Activated CD4-positive, CD25-positive, alpha-beta regulatory T cell treated with anti-CD3 and anti-CD28 coated beads, Interleukin-2, amount 50 U/mL, for 72 hours (primary cell): ENCODE results near the gene MCOLN1.
"Not testable (repeated sequence)": the region's sequence is repeated elsewhere in the genome, so short reads cannot be mapped to it uniquely, and the experiment has no call there.

Experiments used
- DNase-seq: peaks from one replicate; pipeline ENCODE4 v3.0.0; 2021

MCOLN1 gene

DNA sequence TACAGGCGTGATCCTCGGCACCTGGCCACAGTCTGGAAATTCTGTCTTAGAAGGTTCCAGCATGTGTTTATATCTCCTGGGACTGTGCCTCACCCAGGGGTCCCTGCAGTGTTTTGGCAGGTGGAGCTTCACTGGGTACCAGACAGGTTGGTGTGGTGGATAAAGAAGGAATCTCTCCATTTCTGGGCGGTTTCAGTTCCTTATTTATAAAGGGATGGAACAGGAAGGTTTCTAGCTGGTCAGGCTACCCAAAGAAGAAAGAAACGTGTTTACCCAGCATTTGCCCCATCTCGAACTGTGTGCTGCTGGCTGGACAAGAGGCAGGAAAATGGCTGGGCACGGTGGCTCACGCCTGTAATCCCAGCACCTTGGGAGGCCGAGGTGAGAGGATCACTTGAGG lies 22.9 kb downstream of the MCOLN1 start:
- no peak for DNase-seq

DNA sequence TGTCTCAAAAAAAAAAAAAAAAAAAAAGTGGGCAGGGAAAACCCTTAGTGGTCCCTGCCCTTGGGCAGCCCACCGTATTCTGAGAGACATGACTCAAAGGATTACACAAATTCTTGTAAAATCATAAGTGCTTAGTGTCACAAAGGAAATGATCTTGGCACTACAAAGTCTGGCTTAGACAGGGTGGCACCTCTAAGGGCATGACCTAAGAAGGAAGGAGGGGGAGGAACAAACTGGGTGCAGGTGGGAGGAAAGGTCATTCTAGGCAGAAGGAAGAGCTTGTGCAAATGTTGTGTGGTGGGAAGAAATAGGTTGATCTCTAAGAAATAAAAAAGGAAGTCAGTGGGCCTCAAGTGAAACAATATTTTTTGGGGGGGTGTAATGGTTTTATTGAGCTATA lies 23.5 kb downstream of the MCOLN1 start:
- no peak for DNase-seq

- no peak for DNase-seq
Observed at GRCh38 chr19:7547159-7547558, 24.7 kb downstream of the MCOLN1 start.

DNA sequence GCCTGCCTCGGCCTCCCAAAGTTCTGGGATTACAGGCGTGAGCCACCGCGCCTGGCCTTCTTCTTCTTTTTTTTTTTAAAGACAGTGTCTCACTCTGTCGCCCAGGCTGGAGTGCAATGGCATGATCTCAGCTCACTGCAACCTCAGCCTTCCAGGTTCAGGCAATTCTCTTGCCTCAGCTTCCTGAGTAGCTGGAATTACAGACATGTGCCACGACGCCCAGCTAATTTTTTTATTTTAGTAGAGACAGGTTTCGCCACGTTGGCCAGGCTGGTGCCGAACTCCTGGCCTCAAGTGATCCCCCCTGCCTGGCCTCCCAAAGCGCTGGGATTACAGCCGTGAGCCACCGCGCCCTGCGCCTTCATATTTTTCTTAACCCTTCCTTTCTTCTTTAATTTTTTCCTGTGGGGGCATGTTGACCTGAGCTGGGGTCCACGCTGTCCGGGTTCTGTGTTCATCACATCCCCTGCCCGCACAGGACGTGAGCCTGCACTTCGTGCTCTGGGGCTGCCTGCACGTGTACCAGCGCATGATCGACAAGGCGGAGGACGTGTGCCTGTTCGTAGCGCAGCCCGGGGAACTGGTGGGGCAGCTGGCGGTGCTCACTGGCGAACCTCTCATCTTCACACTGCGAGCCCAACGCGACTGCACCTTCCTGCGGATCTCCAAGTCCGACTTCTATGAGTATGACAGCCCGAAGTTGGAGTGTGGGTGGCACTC lies 27.2 kb downstream of the MCOLN1 start:
- DNase-seq = no peak

GRCh38 chr19:7550169-7550770 lies 27.8 kb downstream of the MCOLN1 start:
- DNase-seq = no peak

- no peak for DNase-seq
Observed at GRCh38 chr19:7550987-7551761, 28.8 kb downstream of the MCOLN1 start.

DNA sequence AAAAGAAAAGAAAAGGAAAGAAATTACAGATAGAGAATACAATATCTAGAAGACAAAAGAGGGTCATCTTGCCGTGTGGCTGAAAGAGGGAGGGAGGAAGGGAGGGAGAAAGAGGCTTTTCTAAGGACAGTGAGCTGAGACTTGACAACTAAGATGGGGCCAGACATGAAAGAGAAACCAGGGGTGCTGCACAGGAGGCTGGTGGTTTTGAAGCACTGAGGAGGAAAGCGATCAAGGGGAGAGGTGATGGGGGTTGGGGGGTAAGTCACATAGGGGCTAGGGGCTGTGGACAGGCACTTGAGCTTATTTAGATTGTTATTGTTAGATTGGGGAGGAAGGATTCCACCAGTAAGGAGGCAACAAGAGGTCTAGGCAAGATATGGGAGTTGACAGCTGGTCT lies 30.4 kb downstream of the MCOLN1 start:
- no peak for DNase-seq

DNA sequence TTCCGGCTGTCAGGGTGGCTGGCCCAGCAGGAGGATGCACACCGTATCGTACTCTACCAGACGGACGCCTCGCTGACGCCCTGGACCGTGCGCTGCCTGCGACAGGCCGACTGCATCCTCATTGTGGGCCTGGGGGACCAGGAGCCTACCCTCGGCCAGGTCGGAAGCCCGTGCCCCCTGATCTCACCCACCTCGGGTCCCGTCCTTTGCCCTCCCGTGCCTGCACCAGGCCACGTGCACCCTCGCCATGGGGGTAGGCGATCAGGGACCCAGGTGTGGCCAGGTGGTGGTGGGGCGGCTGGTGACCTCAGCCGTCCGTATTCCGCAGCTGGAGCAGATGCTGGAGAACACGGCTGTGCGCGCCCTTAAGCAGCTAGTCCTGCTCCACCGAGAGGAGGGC lies 32.1 kb downstream of the MCOLN1 start:
- DNase-seq = no peak

DNA sequence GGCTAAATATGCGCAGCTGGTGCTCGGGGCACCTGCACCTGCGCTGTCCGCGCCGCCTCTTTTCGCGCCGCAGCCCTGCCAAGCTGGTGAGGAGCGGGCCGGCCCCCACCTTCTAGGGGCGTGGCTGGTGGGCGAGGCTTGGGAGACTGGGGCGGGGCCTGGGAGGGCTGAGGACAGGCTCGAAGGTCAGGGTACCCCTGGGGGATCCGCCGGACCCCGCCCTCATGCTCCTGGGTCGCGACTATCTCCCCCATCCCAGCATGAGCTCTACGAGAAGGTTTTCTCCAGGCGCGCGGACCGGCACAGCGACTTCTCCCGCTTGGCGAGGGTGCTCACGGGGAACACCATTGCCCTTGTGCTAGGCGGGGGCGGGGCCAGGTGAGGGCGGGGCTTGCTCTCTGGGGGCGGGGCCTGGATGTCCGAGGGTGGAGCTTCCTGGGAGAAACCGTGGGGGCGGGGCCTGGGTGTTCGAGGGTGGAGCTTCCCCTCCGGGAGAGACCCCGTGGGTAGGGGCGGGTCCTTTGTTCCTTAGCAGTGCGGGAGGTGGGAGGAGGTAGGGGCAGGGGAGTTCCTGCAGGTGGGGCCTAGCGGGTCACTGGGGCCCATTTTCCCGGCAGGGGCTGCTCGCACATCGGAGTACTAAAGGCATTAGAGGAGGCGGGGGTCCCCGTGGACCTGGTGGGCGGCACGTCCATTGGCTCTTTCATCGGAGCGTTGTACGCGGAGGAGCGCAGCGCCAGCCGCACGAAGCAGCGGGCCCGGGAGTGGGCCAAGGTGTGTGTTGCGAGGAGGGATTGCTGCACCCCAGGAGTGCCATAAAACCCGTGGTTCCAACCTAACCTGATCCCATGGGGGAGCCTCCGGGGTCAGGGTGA lies 32.8 kb downstream of the MCOLN1 start:
- DNase-seq = peak; percentile 60

- no peak for DNase-seq
Observed at GRCh38 chr19:7556696-7557315, 34.4 kb downstream of the MCOLN1 start.

DNA sequence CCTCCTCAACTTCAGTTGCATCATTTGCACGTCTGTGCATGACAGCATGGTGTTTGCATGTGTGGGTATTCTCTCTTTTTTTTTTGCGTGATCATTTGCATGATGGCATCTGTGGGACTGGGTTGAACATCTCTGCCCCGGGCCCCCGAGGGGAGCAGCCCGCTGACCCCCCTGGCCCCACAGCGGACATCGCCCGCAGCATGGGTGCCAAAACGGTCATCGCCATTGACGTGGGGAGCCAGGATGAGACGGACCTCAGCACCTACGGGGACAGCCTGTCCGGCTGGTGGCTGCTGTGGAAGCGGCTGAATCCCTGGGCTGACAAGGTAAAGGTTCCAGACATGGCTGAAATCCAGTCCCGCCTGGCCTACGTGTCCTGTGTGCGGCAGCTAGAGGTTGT lies 36.2 kb downstream of the MCOLN1 start:
- no peak for DNase-seq

DNA sequence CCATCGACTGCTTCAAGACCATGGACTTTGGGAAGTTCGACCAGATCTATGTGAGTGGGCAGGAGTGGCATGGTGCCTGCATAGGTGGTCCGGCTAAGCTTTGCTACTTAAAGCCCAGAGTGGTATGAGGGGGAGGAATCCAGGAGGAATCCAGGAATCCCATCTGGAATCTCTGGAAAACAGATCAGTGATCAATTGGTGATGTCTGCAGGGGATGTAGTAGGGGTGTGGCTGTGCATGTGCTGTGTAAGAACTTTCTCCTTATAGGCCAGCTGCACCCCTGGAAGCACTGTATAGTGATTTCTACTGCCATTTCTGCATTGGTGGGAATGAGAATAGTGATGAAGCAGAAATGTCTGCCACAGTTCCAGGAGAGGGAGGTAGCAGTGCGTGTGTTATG lies 36.7 kb downstream of the MCOLN1 start:
- DNase-seq = no peak

- DNase-seq = no peak
Observed at GRCh38 chr19:7560255-7560654, 37.8 kb downstream of the MCOLN1 start.

GRCh38 chr19:7561325-7561724 lies 38.9 kb downstream of the MCOLN1 start:
- no peak for DNase-seq

GRCh38 chr19:7562646-7563393 lies 40.4 kb downstream of the MCOLN1 start:
- DNase-seq = no peak

- DNase-seq = no peak
Observed at GRCh38 chr19:7564866-7565265, 42.4 kb downstream of the MCOLN1 start.

DNA sequence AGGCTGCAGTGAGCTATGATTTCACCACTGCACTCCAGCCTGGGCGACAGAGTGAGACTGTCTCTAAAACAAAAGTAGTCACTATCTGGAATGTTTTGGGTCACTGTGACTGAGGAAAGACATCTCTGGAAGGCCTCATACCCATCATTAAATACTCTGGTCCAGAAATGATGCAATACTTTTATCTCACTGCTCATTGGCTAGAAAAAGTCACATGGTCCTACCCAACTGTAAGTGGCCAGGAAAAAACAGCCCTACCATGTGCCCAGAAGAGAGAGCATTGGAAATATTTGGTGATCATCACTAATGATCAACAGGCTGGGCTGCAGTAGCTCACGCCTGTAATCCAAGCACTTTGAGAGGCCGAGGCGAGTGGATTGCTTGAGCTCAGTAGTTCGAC lies 42.9 kb downstream of the MCOLN1 start:
- DNase-seq = no peak

DNA sequence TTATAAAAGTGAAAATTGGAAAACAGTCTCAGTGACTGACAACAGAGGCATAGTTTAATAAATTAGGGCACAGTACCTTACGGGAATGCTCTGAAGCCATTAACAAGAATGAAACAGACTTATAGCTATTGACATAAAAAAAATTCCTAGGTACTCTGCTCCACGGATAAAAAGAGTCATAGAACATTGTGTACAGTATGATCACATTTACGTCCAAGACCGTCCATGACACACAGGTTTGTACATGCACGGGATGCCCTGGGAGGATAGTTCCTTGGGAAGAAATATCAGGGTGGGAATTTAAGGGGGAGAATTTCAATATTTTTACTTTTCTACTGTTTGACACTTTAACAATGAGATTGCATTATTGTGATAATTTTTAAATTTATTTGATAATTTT lies 48.3 kb downstream of the MCOLN1 start:
- no peak for DNase-seq

DNA sequence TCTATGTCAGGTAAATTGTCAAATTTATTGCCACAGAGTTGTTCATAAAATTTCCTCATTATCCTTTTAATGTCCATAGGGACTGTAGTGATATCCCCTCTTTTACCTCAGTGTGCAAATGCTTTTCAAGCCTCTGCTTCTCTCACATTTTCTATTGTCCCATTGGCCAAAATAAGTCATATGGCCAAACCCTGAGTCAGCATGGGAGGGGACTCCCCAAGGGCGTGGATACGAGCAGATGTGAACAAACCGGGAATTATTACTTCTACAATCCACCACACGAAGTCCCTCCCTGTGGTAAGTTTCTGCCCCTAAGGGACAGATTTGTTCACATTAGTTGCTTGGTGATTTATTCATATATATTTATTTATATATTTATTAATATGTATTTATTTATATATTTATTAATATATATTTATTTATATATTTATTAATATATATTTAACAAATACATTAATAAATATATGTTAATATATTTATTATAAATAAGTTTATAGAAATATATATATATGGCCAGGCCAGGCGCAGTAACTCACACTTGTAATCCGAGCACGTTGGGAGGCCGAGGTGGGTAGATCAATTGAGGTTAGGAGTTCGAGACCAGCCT lies 53.1 kb downstream of the MCOLN1 start:
- no peak for DNase-seq

GRCh38 chr19:7577422-7577821 lies 55.0 kb downstream of the MCOLN1 start:
- not testable (repeated sequence) for DNase-seq

GRCh38 chr19:7578127-7578526 lies 55.7 kb downstream of the MCOLN1 start:
- no peak for DNase-seq

DNA sequence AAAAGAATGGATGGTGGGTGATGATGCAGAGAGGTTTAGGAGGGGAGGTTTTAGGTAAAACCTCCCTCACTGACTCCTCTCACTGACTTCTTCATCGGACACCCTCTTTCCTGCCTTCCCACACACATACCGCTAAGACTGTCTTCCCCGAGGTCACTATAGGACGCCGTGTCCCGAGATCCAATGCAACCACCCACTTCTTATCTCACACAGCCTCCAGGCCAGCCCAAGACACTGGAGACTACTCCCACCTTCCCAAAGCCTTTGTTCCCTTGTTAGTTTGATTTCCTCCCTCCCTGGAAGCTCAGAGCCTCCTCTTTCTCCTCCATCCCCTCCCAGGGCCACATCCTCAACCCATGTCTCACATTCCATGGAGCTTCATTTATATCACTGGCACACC lies 56.8 kb downstream of the MCOLN1 start:
- no peak for DNase-seq
